Astrocyte (in vitro differentiated cells and primary cell): ENCODE data around the gene FN1. TPM values are rescaled to one million over a fixed set of nuclear protein-coding genes. Genes with fewer than 3 reads are reported as not detected.

Experiments used
- DNase-seq: peaks from one replicate; pipeline ENCODE4 v3.0.0-alpha.2; 2010; ENCODE audit warnings: low read depth
- FAIRE-seq: peaks from 2 replicates; lab custom pipeline; 2011; peaks lifted over from hg19 to GRCh38; lab: Jason Lieb, UNC
- H2AFZ ChIP-seq: 2 replicates; pipeline ENCODE4 v1.6.0; 2012; ENCODE audit warnings: low read depth, low read length, inconsistent platforms
- H3K27ac ChIP-seq: 2 replicates; pipeline ENCODE4 v1.5.1; 2011; ENCODE audit warnings: low read depth, low read length, inconsistent platforms
- H3K27me3 ChIP-seq: 2 replicates; pipeline ENCODE4 v1.6.0; 2011; ENCODE audit warnings: low read length, inconsistent platforms; ENCODE audit not compliant: insufficient read depth
- H3K36me3 ChIP-seq: 2 replicates; pipeline ENCODE4 v1.5.1; 2011; ENCODE audit warnings: low read length, inconsistent platforms; ENCODE audit not compliant: insufficient read depth
- H3K4me1 ChIP-seq: 2 replicates; pipeline ENCODE4 v1.5.1; 2011; ENCODE audit warnings: low read length, inconsistent platforms; ENCODE audit not compliant: insufficient read depth
- H3K4me2 ChIP-seq: 2 replicates; pipeline ENCODE4 v1.6.0; 2012; ENCODE audit warnings: low read length, inconsistent platforms
- H3K4me3 ChIP-seq: 2 replicates; pipeline ENCODE4 v1.5.1; 2011; ENCODE audit warnings: low read depth, mild to moderate bottlenecking, low read length, inconsistent platforms; ENCODE audit not compliant: insufficient read depth
- H3K79me2 ChIP-seq: 2 replicates; pipeline ENCODE4 v1.6.0; 2012; ENCODE audit warnings: mild to moderate bottlenecking, low read length, inconsistent platforms; ENCODE audit not compliant: insufficient read depth
- H3K9ac ChIP-seq: 2 replicates; pipeline ENCODE4 v1.6.0; 2012; ENCODE audit warnings: mild to moderate bottlenecking, low read length, inconsistent platforms
- H3K9me3 ChIP-seq: 2 replicates; pipeline ENCODE4 v1.5.1; 2012; ENCODE audit warnings: low read depth, mild to moderate bottlenecking, low read length, inconsistent platforms; ENCODE audit not compliant: insufficient read depth
- H4K20me1 ChIP-seq: 2 replicates; pipeline ENCODE4 v1.6.0; 2012; ENCODE audit warnings: low read length, inconsistent platforms; ENCODE audit not compliant: insufficient read depth
- H3K27ac Mint-ChIP-seq: one replicate; pipeline ENCODE4 v1.8.0; 2021; ENCODE audit warnings: mild to moderate bottlenecking, mixed read lengths; ENCODE audit not compliant: unreplicated experiment
- H3K27me3 Mint-ChIP-seq: one replicate; pipeline ENCODE4 v1.8.0; 2021; ENCODE audit warnings: low read depth, mixed read lengths; ENCODE audit not compliant: unreplicated experiment
- H3K36me3 Mint-ChIP-seq: one replicate; pipeline ENCODE4 v1.8.0; 2021; ENCODE audit warnings: low read depth, mixed read lengths; ENCODE audit not compliant: unreplicated experiment
- H3K4me1 Mint-ChIP-seq: one replicate; pipeline ENCODE4 v1.8.0; 2021; ENCODE audit warnings: low read depth, mixed read lengths; ENCODE audit not compliant: unreplicated experiment
- H3K4me3 Mint-ChIP-seq: one replicate; pipeline ENCODE4 v1.8.0; 2021; ENCODE audit warnings: mild to moderate bottlenecking, moderate library complexity, mixed read lengths; ENCODE audit not compliant: unreplicated experiment
- H3K9me3 Mint-ChIP-seq: one replicate; pipeline ENCODE4 v1.8.0; 2021; ENCODE audit warnings: mild to moderate bottlenecking, mixed read lengths; ENCODE audit not compliant: unreplicated experiment
- CTCF ChIP-seq: IDR thresholded peaks from 2 replicates; pipeline ENCODE4 v1.5.1; 2011; ENCODE audit warnings: low read depth, mild to moderate bottlenecking, inconsistent platforms, low read length, moderate library complexity; ENCODE audit not compliant: insufficient read depth
- EZH2 ChIP-seq: IDR thresholded peaks from 2 replicates; pipeline ENCODE4 v1.6.1; 2012; ENCODE audit warnings: mild to moderate bottlenecking, low read length, inconsistent platforms; ENCODE audit not compliant: insufficient read depth
- total RNA-seq: library from RNA; stranded (reverse); gene quantifications from 2 replicates; pipeline ENCODE4 v1.2.1, GENCODE V29; 2021

The FN1 gene
- total RNA-seq, 1 donor from 2014 or later: 17,010 TPM

DNA sequence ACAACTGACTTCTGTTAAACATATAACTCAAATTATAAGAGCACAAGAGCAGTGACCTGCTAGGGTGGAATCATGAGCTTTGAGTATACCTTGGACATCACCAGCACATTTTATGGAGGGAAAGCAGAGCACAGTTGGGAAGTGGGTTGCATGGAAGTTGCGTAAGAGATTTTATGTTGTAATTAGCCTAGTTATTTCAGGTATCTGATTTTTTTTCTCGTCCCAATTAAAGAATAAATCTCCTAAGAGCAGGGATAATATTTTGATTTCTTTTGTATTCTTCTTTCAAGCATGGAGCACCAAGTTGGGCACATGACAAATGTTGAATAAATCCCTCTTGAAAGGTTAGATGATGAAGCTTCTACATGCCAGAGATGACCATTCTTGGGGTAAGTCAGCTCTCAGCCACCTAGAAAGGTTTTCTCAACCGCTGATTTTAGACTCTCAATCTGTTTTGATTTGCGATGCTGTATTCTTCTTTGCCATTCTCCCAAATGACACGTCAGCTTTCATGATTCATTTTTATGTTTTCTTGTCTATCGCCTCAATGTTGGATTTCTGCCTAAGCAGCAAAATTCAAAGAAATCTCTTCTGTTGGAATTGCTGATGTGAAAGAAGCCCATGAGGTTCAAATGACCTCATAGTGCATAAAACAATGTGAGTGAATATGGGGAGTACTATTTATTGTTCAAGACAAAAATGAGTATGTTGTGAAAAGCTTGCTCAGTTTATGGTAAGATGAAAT, 15.3 kb upstream of the FN1 start:
- no peaks in the 10 kb centered on the region for H3K4me1 ChIP-seq
- no peak overlapping the region for H3K4me2 ChIP-seq
- Mint-ChIP-seq H3K4me1 (peaks cover 21% of the 10 kb centered on the region), H3K36me3 (peaks cover 2% of the 10 kb centered on the region), H3K27me3 (no peaks in the 10 kb centered on the region), H3K27ac (no peak overlapping the region), H3K4me3 (no peak overlapping the region), H3K9me3 (peaks cover 5% of the 10 kb centered on the region)
- no peaks in the 10 kb centered on the region for H3K79me2 ChIP-seq
- no peaks in the 10 kb centered on the region for H3K36me3 ChIP-seq
- H2AFZ ChIP-seq: no peak overlapping the region
- FAIRE-seq (no peak), DNase-seq (peak; percentile 77)
- no peaks in the 10 kb centered on the region for H3K27me3 ChIP-seq
- no peaks in the 10 kb centered on the region for H4K20me1 ChIP-seq
- peak overlapping the region; percentile 33 for H3K27ac ChIP-seq
- no peaks in the 10 kb centered on the region for H3K9me3 ChIP-seq
- no peak overlapping the region for H3K4me3 ChIP-seq
- TF ChIP-seq CTCF (no peak), EZH2 (no peak)
- peak overlapping the region; percentile 10 for H3K9ac ChIP-seq

- no peak for TF ChIP-seq CTCF
- TF ChIP-seq EZH2: no peak
- Histone ChIP-seq H3K27ac (no peak overlapping the region), H3K9me3 (no peaks in the 10 kb centered on the region), H3K4me1 (no peaks in the 10 kb centered on the region), H4K20me1 (no peaks in the 10 kb centered on the region), H3K36me3 (no peaks in the 10 kb centered on the region), H3K4me2 (no peak overlapping the region), H3K79me2 (no peaks in the 10 kb centered on the region), H2AFZ (no peak overlapping the region), H3K27me3 (no peaks in the 10 kb centered on the region), H3K4me3 (no peak overlapping the region), H3K9ac (no peak overlapping the region)
- H3K27ac Mint-ChIP-seq: no peak overlapping the region
- peaks cover 2% of the 10 kb centered on the region for H3K36me3 Mint-ChIP-seq
- no peak overlapping the region for H3K4me3 Mint-ChIP-seq
- no peaks in the 10 kb centered on the region for H3K27me3 Mint-ChIP-seq
- no peak for FAIRE-seq
- DNase-seq: no peak
- H3K9me3 Mint-ChIP-seq: peaks cover 5% of the 10 kb centered on the region
- peaks cover 21% of the 10 kb centered on the region for H3K4me1 Mint-ChIP-seq
Observed at GRCh38 chr2:215450188-215451011, 14.5 kb upstream of the FN1 start.
